ENCODE measurements around the gene STX16. TPM values are rescaled to one million over a fixed set of nuclear protein-coding genes. Genes with fewer than 3 reads are reported as not detected.

The STX16 gene
- total and polyA plus RNA-seq, 9 of the 15 experiments (the other 6 are each of a cell fraction or from before 2014, with no cell fraction given), result 4.4 to 43.5 (median 14.7) TPM

DNA sequence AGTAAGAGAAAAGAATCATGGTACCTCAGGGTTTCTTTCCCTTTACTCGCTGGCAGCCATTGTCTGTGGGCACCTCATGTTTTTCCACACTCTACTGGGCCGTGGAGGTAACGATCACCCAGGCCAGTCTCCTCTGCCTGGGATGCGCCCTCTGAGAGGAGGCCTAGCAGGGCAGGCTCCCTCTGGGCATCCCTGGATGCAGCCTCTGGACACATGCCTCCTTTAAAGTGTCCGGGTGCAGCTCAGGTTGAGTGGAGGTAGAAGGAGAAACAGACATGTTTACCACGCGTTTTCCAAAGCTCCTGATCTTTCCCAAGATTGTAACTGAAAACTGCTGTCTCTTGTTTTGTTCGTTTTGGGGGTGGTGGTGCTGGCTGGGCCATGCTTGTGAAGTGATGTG, 27.7 kb downstream of the STX16 start:
- Histone ChIP-seq H3K4me1 (replicated peaks in 1 of 2; ENCODE audit: control insufficient read depth in 2 of 2, insufficient read depth in 2 of 2, low read length in 2 of 2) (no peaks in the 10 kb centered on the region), H3K27me3 (ENCODE audit: control insufficient read depth in 2 of 2, insufficient read depth in 2 of 2, low read length in 2 of 2) (no peaks in the 10 kb centered on the region), H3K4me3 (no peak overlapping the region), H3K36me3 (ENCODE audit: control insufficient read depth, insufficient read depth, low read length) (peaks cover 56% of the 10 kb centered on the region), H3K4me2 (ENCODE audit: insufficient read depth, low read length) (no peak overlapping the region), H3K79me2 (ENCODE audit: control insufficient read depth, insufficient read depth, low read length) (no peaks in the 10 kb centered on the region), H4K20me1 (replicated peaks; ENCODE audit: control insufficient read depth, insufficient read depth, low read length) (no peaks in the 10 kb centered on the region), H3K9me1 (ENCODE audit: control insufficient read depth, insufficient read depth, low read length) (no peaks in the 10 kb centered on the region), H3K9me3 (replicated peaks; ENCODE audit: control insufficient read depth, insufficient read depth, low read depth, low read length) (no peaks in the 10 kb centered on the region), H3K27ac (ENCODE audit: extremely low read depth, low read depth, low read length) (no peak overlapping the region), H2AFZ (ENCODE audit: low read depth, low read length) (no peak overlapping the region), H3K9ac (ENCODE audit: insufficient read depth in 1 of 2, low read depth in 2 of 2, low read length in 2 of 2) (no peak overlapping the region)
- DNase-seq (ENCODE audit: extremely low read depth in 1 of 4, low spot score in 3 of 4) (no peak), FAIRE-seq (no peak), ATAC-seq (no peak)
- in situ Hi-C loops (cut with MboI) (no loop called here), intact Hi-C loops (cut with micrococcal nuclease) (no loop called here)
- ChIA-PET CTCF (ENCODE audit: low intra/inter-chr PET ratio) (no interaction called here), POLR2A (no interaction called here)
- 94% methylated on average over 8 of the region's 8 CpGs for WGBS (ENCODE audit: insufficient coverage, low coverage, missing lambda C conversion rate)
- no TSS peak for BruUV-seq (replicated peaks)
- TF ChIP-seq ZNF609 (CRISPR knock-in tag; IDR thresholded peaks at IDR 0.05; ENCODE audit: borderline replicate concordance) (no peak), NCOA4 (IDR thresholded peaks at IDR 0.05; ENCODE audit: partially characterized antibody) (no peak), GATAD2B (IDR thresholded peaks at IDR 0.05; ENCODE audit: borderline replicate concordance) (no peak), NCOA6 (IDR thresholded peaks at IDR 0.05) (no peak), SREBF1 (IDR thresholded peaks at IDR 0.05; ENCODE audit: borderline replicate concordance, low read depth, low read length) (no peak), FOXM1 (IDR thresholded peaks at IDR 0.05; ENCODE audit: low read depth) (no peak), FOXM1 (CRISPR knock-in tag; IDR thresholded peaks at IDR 0.05; ENCODE audit: low read depth) (no peak), PHF8 (IDR thresholded peaks at IDR 0.05; ENCODE audit: borderline replicate concordance, low read length) (no peak), CC2D1A (IDR thresholded peaks at IDR 0.05) (no peak)
- TF ChIP-seq, protein P1, sequence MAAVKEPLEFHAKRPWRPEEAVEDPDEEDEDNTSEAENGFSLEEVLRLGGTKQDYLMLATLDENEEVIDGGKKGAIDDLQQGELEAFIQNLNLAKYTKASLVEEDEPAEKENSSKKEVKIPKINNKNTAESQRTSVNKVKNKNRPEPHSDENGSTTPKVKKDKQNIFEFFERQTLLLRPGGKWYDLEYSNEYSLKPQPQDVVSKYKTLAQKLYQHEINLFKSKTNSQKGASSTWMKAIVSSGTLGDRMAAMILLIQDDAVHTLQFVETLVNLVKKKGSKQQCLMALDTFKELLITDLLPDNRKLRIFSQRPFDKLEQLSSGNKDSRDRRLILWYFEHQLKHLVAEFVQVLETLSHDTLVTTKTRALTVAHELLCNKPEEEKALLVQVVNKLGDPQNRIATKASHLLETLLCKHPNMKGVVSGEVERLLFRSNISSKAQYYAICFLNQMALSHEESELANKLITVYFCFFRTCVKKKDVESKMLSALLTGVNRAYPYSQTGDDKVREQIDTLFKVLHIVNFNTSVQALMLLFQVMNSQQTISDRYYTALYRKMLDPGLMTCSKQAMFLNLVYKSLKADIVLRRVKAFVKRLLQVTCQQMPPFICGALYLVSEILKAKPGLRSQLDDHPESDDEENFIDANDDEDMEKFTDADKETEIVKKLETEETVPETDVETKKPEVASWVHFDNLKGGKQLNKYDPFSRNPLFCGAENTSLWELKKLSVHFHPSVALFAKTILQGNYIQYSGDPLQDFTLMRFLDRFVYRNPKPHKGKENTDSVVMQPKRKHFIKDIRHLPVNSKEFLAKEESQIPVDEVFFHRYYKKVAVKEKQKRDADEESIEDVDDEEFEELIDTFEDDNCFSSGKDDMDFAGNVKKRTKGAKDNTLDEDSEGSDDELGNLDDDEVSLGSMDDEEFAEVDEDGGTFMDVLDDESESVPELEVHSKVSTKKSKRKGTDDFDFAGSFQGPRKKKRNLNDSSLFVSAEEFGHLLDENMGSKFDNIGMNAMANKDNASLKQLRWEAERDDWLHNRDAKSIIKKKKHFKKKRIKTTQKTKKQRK (IDR thresholded peaks at IDR 0.05; ENCODE audit: borderline replicate concordance, low read depth, low read length), result no peak
- TF ChIP-seq, protein P2, sequence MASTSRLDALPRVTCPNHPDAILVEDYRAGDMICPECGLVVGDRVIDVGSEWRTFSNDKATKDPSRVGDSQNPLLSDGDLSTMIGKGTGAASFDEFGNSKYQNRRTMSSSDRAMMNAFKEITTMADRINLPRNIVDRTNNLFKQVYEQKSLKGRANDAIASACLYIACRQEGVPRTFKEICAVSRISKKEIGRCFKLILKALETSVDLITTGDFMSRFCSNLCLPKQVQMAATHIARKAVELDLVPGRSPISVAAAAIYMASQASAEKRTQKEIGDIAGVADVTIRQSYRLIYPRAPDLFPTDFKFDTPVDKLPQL (IDR thresholded peaks at IDR 0.05; ENCODE audit: extremely low read depth, insufficient read length), result no peak
- TF ChIP-seq, protein P3, sequence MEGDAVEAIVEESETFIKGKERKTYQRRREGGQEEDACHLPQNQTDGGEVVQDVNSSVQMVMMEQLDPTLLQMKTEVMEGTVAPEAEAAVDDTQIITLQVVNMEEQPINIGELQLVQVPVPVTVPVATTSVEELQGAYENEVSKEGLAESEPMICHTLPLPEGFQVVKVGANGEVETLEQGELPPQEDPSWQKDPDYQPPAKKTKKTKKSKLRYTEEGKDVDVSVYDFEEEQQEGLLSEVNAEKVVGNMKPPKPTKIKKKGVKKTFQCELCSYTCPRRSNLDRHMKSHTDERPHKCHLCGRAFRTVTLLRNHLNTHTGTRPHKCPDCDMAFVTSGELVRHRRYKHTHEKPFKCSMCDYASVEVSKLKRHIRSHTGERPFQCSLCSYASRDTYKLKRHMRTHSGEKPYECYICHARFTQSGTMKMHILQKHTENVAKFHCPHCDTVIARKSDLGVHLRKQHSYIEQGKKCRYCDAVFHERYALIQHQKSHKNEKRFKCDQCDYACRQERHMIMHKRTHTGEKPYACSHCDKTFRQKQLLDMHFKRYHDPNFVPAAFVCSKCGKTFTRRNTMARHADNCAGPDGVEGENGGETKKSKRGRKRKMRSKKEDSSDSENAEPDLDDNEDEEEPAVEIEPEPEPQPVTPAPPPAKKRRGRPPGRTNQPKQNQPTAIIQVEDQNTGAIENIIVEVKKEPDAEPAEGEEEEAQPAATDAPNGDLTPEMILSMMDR (IDR thresholded peaks at IDR 0.05 in 2 of 3, conservative IDR thresholded peaks at IDR 0.05 in 1 of 3; ENCODE audit: insufficient read depth in 2 of 3, low read depth in 1 of 3, low read length in 3 of 3), result no peak
